NB4 (cell line): Measurements from ENCODE around the gene TXNDC2.
"Not testable (repeated sequence)": the region's sequence is repeated elsewhere in the genome, so short reads cannot be mapped to it uniquely, and the experiment has no call there.

Experiments used
- CTCF ChIP-seq: IDR thresholded peaks from one replicate; pipeline ENCODE4 v1.5.1; 2012; ENCODE audit warnings: low read depth, low read length
- POLR2A ChIP-seq: IDR thresholded peaks from 2 replicates; pipeline ENCODE4 v1.6.1; 2011; ENCODE audit warnings: mild to moderate bottlenecking; ENCODE audit not compliant: insufficient read length; ENCODE audit errors: extremely low read depth

DNA sequence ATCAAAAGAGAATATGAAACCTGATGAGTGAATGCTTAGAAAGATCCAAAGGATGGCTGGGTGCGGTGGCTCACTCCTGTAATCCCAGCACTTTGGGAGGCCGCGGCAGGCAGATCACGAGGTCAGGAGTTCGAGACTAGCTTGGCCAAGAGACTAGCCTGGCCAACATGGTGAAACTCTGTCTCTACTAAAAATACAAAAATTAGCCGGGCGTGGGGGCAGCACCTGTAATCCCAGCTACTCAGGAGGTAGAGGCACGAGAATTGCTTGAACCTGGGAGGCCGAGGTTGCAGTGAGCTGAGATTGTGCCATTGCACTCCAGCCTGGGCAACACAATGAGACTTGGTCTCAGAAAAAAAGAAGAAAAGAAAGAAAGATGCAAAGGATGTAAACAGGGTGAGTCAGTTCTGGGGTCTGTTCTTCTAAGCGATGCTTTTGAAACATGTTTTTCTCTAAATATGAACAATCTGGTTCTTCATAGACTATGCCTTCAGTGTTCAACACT lies 12.1 kb downstream of the TXNDC2 start:
- not testable (repeated sequence) for TF ChIP-seq CTCF, POLR2A
